GM21737 (cell line): ENCODE measurements around the gene SELL.
"Not testable (repeated sequence)": the region's sequence is repeated elsewhere in the genome, so short reads cannot be mapped to it uniquely, and the experiment has no call there.

ENCODE experiments used
- ATAC-seq: cut with Tn5 transposase; IDR thresholded peaks from one replicate; pipeline ENCODE4 v1.9.1; 2021; ENCODE audit warnings: mild to moderate bottlenecking, moderate library complexity; ENCODE audit not compliant: unreplicated experiment

Gene SELL

DNA sequence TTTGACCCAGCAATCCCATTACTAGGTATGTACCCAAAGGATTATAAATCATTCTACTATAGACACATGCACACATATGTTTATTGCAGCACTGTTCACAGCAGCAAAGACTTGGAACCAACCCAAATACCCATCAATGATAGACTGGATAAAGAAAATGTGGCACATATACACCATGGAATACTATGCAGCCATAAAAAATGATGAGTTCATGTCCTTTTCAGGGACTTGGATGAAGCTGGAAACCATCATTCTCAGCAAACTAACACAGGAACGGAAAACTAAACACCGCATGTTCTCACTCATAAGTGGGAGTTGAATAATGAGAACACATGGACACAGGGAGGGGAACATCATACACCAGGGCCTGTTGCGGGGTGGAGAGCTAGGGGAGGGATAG is 41.2 kb downstream of the SELL start:
- ATAC-seq: not testable (repeated sequence)

DNA sequence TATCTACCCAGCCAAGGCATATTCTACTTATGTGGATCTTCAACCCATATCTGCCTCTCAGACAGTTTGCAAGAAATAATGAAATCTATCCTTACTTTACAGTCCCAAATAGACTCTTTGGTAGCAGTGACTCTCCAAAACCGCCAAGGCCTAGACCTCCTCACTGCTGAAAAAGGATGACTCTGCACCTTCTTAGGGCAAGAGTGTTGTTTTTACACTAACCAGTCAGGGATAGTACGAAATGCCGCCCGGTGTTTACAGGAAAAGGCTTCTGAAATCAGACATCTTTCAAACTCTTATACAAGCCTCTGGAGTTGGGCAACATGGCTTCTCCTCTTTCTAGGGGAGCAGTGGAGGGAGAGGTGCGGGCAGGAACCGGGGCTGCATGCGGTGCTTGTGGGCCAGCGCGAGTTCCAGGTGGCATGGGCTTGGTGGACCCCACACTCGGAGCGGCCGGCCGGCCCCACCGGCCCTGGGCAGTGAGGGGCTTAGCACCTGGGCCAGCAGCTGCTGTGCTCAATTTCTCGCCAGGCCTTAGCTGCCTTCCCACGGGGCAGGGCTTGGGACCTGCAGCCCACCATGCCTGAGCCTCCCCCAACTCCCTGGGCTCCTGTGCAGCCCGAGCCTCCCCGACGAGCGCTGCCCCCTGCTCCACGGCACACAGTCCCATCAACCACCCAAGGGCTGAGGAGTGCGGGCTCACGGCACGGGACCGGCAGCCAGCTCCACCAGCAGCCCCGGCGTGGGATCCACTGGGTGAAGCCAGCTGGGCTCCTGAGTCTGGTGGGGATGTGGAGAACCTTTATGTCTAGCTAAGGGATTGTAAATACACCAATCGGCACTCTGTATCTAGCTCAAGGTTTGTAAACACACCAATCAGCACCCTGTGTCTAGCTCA is 43.5 kb downstream of the SELL start:
- ATAC-seq: not testable (repeated sequence)

DNA sequence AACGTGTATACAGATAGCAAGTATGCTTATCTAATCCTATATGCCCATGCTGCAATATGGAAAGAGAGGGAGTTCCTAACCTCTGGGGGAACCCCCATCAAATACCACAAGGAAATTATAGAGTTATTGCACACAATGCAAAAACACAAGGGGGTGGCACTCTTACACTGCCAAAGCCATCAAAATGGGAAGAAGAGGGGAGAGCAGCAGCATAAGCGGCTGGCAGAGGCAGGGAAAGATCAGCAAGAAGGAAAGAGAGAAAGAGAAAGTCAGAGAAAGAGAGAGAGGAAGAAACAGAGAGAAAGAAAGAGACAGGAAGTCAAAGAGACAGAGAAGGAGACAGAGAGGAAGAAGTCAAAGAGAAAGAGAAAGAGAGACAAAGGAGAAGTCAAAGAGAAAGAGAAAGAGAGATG is 44.2 kb downstream of the SELL start:
- ATAC-seq: not testable (repeated sequence)

DNA sequence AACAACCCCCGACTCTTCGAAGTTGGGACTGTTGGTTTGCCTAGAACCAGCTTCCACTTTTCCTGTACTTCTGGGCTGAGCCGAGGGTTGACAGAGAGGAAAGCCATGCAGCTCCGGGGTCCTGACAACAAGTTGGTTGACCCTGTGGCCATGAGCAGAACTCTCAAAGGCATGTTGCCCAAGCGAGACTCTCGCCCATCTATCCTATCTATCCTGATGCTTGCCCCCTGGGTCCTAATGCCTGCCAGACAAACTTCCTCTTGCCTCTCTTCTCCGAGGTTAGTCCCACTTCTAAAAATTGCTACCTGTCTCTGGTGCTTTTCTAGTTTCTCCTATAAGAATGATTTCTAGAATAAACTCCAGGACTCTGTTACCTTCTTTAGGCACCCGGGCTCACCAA is 48.7 kb downstream of the SELL start:
- ATAC-seq: not testable (repeated sequence)

DNA sequence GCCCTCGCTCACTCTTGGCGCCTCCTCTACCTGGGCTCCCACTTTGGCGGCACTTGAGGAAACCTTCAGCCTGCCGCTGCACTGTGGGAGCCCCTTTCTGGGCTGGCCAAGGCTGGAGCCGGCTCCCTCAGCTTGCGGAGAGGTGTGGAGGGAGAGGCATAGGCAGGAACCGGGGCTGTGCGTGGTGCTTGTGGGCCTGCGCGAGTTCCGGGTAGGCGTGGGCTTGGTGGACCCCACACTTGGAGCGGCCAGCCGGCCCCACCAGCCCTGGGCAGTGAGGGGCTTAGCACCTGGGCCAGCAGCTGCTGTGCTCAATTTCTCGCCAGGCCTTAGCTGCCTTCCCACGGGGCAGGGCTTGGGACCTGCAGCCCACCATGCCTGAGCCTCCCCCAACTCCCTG is 50.4 kb downstream of the SELL start:
- ATAC-seq: not testable (repeated sequence)

DNA sequence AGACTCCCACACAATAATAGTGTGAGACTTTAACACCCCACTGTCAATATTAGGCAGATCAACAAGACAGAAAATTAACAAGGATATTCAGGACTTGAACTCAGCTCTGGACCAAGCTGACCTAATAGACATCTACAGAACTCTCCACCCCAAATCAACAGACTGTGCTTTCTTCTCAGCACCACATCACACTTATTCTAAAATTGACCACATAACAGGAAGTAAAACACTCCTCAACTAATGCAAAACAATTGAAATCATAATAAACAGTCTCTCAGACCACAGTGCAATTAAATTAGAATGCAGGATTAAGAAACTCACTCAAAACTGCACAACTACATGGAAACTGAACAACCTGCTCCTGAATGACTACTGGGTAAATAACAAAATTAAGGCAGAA is 52.6 kb downstream of the SELL start:
- ATAC-seq: not testable (repeated sequence)

DNA sequence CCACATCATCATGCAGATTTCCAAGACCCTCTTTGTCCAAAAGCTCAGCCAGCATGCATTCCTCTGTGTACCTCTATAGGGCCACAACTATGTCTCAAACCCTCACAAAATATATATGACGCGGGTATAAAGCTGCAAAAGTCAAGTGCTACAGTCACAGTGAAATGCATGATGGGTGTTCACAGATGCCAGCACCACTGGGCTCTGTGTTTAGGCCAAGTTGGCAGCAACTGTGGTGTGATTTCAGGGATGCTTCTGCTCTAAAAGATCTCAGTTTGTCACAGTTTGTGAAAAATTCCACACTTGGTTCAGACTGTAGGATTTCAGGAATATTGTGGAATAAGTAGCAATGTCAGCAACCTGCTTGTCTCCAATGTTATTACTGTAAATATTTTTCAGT is 57.5 kb downstream of the SELL start:
- ATAC-seq: no peak

DNA sequence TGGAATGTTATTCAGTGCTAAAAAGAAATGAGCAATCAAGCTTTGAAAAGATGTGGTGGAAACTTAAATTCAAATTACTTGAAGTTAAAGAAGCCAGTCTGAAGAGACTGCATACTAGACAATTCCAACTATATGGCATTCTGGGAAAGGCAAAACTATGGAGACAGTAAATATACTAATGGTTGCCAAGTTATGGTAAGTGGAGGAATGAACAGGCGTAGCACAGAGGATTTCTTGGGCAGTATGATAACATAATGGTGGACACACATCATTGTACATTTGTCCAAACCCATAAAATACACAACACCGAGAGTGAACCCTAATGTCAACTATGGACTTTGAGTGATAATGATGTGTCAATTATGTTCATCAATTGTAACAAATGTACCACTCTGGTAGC is 60.4 kb downstream of the SELL start:
- no peak for ATAC-seq

DNA sequence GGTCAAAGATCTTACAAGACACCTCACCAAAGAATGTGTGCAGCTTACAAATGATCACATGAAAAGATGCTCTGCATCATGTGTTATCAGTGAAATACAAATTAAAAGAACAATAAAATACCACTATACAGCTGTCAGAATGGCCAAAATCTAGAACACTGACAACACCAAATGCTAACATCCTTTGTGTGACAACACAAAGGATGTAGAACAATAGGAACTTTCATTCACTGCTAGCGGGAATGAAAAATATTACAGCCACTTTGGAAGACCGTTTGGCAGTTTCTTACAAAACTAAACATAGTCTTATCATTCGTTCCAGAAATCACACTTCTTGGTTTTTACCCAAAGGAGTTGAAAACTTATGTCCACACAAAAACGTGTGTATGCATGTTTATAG is 60.9 kb downstream of the SELL start:
- no peak for ATAC-seq

DNA sequence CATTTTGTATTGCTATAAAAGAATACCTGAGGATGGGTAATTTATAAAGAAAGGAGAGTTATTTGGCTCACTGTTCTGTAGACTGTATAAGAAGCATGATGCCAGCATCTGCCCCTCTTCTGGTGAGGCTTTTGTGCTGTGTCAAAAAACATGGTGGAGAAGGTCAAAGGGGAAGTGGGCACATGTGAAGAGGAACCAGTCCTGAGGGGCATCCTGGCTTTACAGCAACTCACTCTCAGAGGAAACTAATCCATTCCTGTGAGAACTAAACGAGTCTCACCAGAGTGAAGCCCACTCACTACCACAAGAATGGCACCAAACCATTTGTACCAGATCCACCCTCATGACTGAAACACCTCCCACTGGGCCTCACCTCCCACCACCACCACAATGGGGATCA is 62.7 kb downstream of the SELL start:
- ATAC-seq: no peak

DNA sequence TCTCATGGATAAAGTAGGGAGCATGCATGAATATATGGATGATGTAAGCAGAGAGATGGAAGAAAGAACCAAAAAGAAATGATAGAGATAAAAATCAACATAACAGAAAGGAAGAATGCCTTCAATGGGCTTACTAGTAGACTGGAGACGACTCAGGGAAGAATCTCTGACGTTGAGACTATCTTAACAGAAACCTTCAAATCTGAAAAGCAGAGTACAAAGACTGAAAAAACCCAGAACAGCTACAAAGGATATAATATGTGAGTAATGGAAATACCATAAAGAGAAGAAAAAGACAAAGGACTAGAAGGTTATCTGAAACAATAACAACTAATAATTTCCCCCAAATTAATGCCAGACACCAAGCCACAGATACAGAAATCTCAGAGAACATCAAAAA is 63.2 kb downstream of the SELL start:
- ATAC-seq: no peak

DNA sequence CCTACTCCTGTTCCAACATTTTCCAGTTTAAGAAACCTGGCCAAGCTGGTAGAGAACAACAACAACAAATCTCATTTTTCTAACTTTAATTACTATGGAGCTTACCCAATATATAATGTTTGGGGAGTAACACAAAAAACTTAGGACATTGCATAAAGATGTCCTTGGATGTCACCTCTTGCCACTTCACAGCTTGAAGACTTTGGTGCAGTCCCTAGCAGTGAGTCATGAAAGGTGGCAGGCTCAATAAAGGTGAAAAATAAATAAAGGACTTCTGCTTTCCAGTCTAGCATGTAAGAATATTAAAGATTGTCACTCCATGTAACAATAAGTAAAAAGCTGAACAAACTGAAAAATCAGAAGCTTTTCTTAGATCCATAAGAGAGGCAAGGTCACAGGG is 63.9 kb downstream of the SELL start:
- ATAC-seq: no peak

DNA sequence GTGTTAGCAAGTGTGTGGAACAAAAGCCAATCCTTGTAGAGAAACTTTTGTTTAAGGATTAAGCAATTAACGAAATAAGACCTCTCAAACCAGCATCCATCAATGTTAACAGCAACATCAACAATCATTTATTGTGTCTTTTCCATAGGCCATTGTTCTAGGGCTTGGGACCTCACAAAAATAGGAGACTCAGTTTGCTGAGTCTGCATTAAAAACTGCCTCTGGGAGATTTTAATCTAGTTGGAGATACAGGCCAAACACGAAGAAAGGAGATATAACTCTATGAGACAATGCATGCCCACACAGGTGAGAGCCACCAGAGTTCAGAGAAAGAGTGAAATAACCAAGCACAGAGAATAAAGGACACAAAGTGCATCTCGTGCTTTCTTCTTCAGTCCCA is 67.1 kb downstream of the SELL start:
- no peak for ATAC-seq
